ENCODE data around the gene GAREM1. TPM values are rescaled to one million over a fixed set of nuclear protein-coding genes. Genes with fewer than 3 reads are reported as not detected.

Gene GAREM1
- total and polyA plus RNA-seq, 3 donors from 2014 or later: 10.7 to 16.2 (median 15.2) TPM

DNA sequence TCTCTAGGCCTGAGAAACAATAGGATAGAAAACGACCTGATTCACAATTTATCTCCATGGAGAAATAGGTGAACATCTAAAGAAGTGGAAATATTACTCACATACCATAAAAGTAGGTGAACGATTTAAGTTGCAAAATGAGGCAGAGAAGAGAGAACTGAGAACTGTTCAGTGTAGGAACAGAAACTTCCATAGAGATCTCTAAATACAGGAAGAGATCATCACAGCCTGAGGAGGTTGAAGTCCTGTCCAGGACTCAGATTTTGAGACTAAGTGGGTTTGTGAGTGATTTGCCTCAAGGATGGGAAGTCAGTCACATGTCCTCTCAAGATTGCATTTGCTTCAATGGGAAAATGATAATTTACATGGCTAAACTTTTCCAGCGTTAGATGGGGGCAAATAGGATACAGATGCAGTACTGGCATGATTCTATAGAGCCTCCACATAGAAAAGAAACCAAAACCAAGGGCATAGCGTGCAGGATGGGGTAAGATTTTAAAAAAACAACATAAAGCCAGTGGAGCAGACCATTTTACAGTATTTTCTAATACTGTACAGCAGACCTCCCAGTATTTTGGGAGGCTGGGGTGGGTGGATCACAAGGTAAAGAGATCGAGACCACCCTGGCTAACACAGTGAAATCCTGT, 212.0 kb downstream of the GAREM1 start:
- no peaks in the 10 kb centered on the region for H3K4me1 ChIP-seq
- 78% methylated on average over 5 of the region's 5 CpGs for WGBS, 2 donors
- H3K27ac ChIP-seq: no peak overlapping the region
- DNase-seq: no peak
- no peak for TF ChIP-seq POLR2A (IDR thresholded peaks at IDR 0.05)
- intact Hi-C loops (cut with DNase I; ENCODE audit: low total_unique reads): no loop called here
- no peaks in the 10 kb centered on the region for H3K27me3 ChIP-seq
- H3K9me3 ChIP-seq: no peaks in the 10 kb centered on the region
- H3K4me3 ChIP-seq: no peak overlapping the region
- H3K36me3 ChIP-seq (ENCODE audit: low read depth, missing control alignments): no peaks in the 10 kb centered on the region

- TF ChIP-seq, protein P1, sequence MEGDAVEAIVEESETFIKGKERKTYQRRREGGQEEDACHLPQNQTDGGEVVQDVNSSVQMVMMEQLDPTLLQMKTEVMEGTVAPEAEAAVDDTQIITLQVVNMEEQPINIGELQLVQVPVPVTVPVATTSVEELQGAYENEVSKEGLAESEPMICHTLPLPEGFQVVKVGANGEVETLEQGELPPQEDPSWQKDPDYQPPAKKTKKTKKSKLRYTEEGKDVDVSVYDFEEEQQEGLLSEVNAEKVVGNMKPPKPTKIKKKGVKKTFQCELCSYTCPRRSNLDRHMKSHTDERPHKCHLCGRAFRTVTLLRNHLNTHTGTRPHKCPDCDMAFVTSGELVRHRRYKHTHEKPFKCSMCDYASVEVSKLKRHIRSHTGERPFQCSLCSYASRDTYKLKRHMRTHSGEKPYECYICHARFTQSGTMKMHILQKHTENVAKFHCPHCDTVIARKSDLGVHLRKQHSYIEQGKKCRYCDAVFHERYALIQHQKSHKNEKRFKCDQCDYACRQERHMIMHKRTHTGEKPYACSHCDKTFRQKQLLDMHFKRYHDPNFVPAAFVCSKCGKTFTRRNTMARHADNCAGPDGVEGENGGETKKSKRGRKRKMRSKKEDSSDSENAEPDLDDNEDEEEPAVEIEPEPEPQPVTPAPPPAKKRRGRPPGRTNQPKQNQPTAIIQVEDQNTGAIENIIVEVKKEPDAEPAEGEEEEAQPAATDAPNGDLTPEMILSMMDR (IDR thresholded peaks at IDR 0.05): no peak
- no peak for TF ChIP-seq POLR2A (IDR thresholded peaks at IDR 0.05)
- 26 to 50% methylated on average over 2 of the region's 2 CpGs for whole genome bisulfite sequencing, 2 donors
- Histone ChIP-seq H3K27me3 (no peaks in the 10 kb centered on the region), H3K4me3 (no peak overlapping the region), H3K36me3 (ENCODE audit: low read depth, missing control alignments) (no peaks in the 10 kb centered on the region), H3K9me3 (no peaks in the 10 kb centered on the region), H3K4me1 (no peaks in the 10 kb centered on the region), H3K27ac (no peak overlapping the region)
- intact Hi-C loops (cut with DNase I; ENCODE audit: low total_unique reads): no loop called here
- no peak for DNase-seq
These were observed 212.5 kb downstream of the GAREM1 start for GRCh38 chr18:32258148-32258547.

DNA sequence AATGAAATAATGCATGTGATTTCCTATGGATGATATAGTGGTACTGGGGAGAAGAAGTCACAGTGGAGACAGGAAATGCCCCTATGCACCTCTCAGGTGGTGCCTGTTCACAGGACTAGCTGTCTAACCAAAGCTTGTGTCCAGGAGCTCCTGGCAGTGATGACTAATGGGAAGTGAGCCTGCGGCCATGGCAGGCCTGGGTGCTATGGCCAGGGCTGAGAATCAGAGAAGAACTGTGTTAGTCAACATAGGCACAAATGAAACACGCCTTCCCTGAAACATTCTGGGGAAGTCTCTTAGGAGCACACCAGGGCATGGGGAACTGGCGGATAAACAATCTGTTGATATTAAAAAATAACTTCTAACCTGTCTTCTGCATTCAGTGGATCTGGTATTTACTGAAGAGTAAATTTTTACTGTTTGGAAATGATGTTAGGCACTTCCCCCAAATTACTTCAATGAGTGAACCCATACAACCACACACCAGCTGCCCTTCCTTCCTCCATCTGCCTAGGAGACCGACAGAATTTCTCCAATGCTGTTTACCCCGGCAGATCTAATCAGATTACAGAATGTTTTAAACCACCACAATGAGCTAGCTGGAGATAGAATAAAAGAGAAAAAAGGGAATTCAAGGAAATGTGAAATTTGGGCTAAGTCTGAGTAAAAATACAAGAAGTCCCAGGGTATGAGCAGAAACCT, 213.4 kb downstream of the GAREM1 start:
- WGBS, 2 donors: 84 to 89% methylated on average over 5 of the region's 5 CpGs
- Histone ChIP-seq H3K4me1 (no peaks in the 10 kb centered on the region), H3K27me3 (no peaks in the 10 kb centered on the region), H3K9me3 (no peaks in the 10 kb centered on the region), H3K27ac (no peak overlapping the region), H3K4me3 (no peak overlapping the region), H3K36me3 (ENCODE audit: low read depth, missing control alignments) (no peaks in the 10 kb centered on the region)
- intact Hi-C loops (cut with DNase I; ENCODE audit: low total_unique reads): no loop called here
- no peak for DNase-seq
- TF ChIP-seq POLR2A (IDR thresholded peaks at IDR 0.05): no peak
- TF ChIP-seq, protein P1 (IDR thresholded peaks at IDR 0.05): no peak

GRCh38 chr18:32255570-32255969, 215.1 kb downstream of the GAREM1 start:
- Histone ChIP-seq H3K27ac (no peak overlapping the region), H3K27me3 (no peaks in the 10 kb centered on the region), H3K9me3 (no peaks in the 10 kb centered on the region), H3K36me3 (ENCODE audit: low read depth, missing control alignments) (no peaks in the 10 kb centered on the region), H3K4me1 (no peaks in the 10 kb centered on the region), H3K4me3 (no peak overlapping the region)
- 82 to 88% methylated on average over 3 of the region's 3 CpGs for WGBS, 2 donors
- DNase-seq: no peak
- TF ChIP-seq, protein P1 (IDR thresholded peaks at IDR 0.05): no peak
- no peak for TF ChIP-seq POLR2A (IDR thresholded peaks at IDR 0.05)
- intact Hi-C loops (cut with DNase I; ENCODE audit: low total_unique reads): no loop called here

- H3K9me3 ChIP-seq: no peaks in the 10 kb centered on the region
- WGBS, 2 donors: 62% methylated on average over 8 of the region's 8 CpGs
- H3K27me3 ChIP-seq: no peaks in the 10 kb centered on the region
- TF ChIP-seq, protein P1 (IDR thresholded peaks at IDR 0.05): no peak
- no peak for TF ChIP-seq POLR2A (IDR thresholded peaks at IDR 0.05)
- no peaks in the 10 kb centered on the region for H3K4me1 ChIP-seq
- H3K27ac ChIP-seq: no peak overlapping the region
- intact Hi-C loops (cut with DNase I; ENCODE audit: low total_unique reads): no loop called here
- DNase-seq: no peak
- H3K36me3 ChIP-seq (ENCODE audit: low read depth, missing control alignments): no peaks in the 10 kb centered on the region
- H3K4me3 ChIP-seq: no peak overlapping the region
These were observed 218.4 kb downstream of the GAREM1 start for GRCh38 chr18:32252141-32252860.
